ENCODE data around the gene SLC12A7. TPM values are rescaled to one million over a fixed set of nuclear protein-coding genes. Genes with fewer than 3 reads are reported as not detected.

Gene SLC12A7
- total RNA-seq, 1 experiment from 2014 or later: 28.1 TPM

DNA sequence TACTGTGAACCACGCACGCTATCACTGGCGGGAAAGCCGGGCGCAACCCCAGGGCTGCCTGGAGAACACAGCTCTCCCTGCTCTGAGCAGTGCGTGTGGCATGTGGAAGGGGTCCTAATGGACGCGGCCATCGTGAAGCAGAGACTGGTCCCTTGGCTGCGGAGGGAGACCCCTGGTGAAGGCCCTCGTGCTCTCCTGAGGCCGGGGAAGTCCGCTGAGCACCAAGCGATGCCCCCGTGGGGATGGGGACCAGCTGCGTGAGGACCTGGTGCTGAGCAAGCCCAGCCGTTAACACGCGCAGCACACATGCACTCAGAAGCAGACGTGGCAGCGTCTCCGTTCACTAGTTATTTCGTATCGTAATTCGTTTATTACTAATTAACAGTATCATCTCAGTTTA lies 24.4 kb downstream of the SLC12A7 start (continued):
- TF ChIP-seq, protein P1, sequence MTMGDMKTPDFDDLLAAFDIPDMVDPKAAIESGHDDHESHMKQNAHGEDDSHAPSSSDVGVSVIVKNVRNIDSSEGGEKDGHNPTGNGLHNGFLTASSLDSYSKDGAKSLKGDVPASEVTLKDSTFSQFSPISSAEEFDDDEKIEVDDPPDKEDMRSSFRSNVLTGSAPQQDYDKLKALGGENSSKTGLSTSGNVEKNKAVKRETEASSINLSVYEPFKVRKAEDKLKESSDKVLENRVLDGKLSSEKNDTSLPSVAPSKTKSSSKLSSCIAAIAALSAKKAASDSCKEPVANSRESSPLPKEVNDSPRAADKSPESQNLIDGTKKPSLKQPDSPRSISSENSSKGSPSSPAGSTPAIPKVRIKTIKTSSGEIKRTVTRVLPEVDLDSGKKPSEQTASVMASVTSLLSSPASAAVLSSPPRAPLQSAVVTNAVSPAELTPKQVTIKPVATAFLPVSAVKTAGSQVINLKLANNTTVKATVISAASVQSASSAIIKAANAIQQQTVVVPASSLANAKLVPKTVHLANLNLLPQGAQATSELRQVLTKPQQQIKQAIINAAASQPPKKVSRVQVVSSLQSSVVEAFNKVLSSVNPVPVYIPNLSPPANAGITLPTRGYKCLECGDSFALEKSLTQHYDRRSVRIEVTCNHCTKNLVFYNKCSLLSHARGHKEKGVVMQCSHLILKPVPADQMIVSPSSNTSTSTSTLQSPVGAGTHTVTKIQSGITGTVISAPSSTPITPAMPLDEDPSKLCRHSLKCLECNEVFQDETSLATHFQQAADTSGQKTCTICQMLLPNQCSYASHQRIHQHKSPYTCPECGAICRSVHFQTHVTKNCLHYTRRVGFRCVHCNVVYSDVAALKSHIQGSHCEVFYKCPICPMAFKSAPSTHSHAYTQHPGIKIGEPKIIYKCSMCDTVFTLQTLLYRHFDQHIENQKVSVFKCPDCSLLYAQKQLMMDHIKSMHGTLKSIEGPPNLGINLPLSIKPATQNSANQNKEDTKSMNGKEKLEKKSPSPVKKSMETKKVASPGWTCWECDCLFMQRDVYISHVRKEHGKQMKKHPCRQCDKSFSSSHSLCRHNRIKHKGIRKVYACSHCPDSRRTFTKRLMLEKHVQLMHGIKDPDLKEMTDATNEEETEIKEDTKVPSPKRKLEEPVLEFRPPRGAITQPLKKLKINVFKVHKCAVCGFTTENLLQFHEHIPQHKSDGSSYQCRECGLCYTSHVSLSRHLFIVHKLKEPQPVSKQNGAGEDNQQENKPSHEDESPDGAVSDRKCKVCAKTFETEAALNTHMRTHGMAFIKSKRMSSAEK (CRISPR knock-in tag; IDR thresholded peaks at IDR 0.05; ENCODE audit: borderline replicate concordance): no peak
- no peak for TF ChIP-seq ZNF396 (CRISPR knock-in tag; IDR thresholded peaks at IDR 0.05; ENCODE audit: borderline replicate concordance)
- TF ChIP-seq, protein P2, sequence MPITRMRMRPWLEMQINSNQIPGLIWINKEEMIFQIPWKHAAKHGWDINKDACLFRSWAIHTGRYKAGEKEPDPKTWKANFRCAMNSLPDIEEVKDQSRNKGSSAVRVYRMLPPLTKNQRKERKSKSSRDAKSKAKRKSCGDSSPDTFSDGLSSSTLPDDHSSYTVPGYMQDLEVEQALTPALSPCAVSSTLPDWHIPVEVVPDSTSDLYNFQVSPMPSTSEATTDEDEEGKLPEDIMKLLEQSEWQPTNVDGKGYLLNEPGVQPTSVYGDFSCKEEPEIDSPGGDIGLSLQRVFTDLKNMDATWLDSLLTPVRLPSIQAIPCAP (CRISPR knock-in tag; IDR thresholded peaks at IDR 0.05): no peak
- no peak for TF ChIP-seq ZNF232 (CRISPR knock-in tag; IDR thresholded peaks at IDR 0.05)
- TF ChIP-seq ATF1 (CRISPR knock-in tag; IDR thresholded peaks at IDR 0.05): no peak
- TF ChIP-seq ZNF121 (CRISPR knock-in tag; IDR thresholded peaks at IDR 0.05): no peak
- TF ChIP-seq JUN (CRISPR knock-in tag; IDR thresholded peaks at IDR 0.05): no peak
- TF ChIP-seq EMX1 (CRISPR knock-in tag; IDR thresholded peaks at IDR 0.05): no peak
- no peak for TF ChIP-seq ZNF423 (CRISPR knock-in tag; IDR thresholded peaks at IDR 0.05)
- TF ChIP-seq, protein P3, sequence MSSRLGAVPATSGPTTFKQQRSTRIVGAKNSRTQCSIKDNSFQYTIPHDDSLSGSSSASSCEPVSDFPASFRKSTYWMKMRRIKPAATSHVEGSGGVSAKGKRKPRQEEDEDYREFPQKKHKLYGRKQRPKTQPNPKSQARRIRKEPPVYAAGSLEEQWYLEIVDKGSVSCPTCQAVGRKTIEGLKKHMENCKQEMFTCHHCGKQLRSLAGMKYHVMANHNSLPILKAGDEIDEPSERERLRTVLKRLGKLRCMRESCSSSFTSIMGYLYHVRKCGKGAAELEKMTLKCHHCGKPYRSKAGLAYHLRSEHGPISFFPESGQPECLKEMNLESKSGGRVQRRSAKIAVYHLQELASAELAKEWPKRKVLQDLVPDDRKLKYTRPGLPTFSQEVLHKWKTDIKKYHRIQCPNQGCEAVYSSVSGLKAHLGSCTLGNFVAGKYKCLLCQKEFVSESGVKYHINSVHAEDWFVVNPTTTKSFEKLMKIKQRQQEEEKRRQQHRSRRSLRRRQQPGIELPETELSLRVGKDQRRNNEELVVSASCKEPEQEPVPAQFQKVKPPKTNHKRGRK (CRISPR knock-in tag; IDR thresholded peaks at IDR 0.05; ENCODE audit: borderline replicate concordance): no peak
- TF ChIP-seq GTF2I (CRISPR knock-in tag; conservative IDR thresholded peaks at IDR 0.05): no peak
- TF ChIP-seq, protein P4, sequence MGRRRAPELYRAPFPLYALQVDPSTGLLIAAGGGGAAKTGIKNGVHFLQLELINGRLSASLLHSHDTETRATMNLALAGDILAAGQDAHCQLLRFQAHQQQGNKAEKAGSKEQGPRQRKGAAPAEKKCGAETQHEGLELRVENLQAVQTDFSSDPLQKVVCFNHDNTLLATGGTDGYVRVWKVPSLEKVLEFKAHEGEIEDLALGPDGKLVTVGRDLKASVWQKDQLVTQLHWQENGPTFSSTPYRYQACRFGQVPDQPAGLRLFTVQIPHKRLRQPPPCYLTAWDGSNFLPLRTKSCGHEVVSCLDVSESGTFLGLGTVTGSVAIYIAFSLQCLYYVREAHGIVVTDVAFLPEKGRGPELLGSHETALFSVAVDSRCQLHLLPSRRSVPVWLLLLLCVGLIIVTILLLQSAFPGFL (CRISPR knock-in tag; IDR thresholded peaks at IDR 0.05; ENCODE audit: borderline replicate concordance): no peak

DNA sequence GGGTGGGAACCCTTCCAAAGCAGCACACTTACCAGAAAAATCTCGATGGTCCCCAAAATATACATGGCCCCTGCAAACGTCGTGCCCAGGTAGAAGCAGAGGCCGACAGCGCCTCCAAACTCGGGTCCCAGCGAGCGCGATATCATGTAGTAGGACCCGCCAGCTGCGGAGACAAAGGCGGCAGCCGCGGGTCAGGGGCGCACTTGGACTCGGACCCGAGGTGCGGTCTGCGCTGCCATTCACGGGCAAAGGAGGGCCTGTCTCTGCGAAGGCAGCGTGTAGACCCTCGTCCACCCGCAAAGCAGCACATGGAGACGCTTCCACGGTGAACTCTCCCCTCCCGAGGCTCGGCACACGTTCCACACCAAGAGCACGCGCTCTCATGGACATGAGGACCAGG lies 25.0 kb downstream of the SLC12A7 start:
- POLR2A ChIA-PET: no interaction called here
- ATAC-seq (no peak), DNase-seq (ENCODE audit: low spot score) (no peak)
- Mint-ChIP-seq H3K36me3 (peaks cover under 1% of the 10 kb centered on the region; the same call in 1 of the 2 replicates), H3K27me3 (ENCODE audit: low read depth) (no peaks in the 10 kb centered on the region), H3K4me3 (no peak overlapping the region), H3K9me3 (no peaks in the 10 kb centered on the region), H3K4me1 (no peaks in the 10 kb centered on the region), H3K27ac (no peak overlapping the region)
- CTCF ChIA-PET: no interaction called here
- TF ChIP-seq, protein P5, sequence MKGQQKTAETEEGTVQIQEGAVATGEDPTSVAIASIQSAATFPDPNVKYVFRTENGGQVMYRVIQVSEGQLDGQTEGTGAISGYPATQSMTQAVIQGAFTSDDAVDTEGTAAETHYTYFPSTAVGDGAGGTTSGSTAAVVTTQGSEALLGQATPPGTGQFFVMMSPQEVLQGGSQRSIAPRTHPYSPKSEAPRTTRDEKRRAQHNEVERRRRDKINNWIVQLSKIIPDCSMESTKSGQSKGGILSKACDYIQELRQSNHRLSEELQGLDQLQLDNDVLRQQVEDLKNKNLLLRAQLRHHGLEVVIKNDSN (CRISPR knock-in tag; IDR thresholded peaks at IDR 0.05): no peak
- TF ChIP-seq, protein P6, sequence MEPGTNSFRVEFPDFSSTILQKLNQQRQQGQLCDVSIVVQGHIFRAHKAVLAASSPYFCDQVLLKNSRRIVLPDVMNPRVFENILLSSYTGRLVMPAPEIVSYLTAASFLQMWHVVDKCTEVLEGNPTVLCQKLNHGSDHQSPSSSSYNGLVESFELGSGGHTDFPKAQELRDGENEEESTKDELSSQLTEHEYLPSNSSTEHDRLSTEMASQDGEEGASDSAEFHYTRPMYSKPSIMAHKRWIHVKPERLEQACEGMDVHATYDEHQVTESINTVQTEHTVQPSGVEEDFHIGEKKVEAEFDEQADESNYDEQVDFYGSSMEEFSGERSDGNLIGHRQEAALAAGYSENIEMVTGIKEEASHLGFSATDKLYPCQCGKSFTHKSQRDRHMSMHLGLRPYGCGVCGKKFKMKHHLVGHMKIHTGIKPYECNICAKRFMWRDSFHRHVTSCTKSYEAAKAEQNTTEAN (CRISPR knock-in tag; IDR thresholded peaks at IDR 0.05): no peak
- TF ChIP-seq, protein P7, sequence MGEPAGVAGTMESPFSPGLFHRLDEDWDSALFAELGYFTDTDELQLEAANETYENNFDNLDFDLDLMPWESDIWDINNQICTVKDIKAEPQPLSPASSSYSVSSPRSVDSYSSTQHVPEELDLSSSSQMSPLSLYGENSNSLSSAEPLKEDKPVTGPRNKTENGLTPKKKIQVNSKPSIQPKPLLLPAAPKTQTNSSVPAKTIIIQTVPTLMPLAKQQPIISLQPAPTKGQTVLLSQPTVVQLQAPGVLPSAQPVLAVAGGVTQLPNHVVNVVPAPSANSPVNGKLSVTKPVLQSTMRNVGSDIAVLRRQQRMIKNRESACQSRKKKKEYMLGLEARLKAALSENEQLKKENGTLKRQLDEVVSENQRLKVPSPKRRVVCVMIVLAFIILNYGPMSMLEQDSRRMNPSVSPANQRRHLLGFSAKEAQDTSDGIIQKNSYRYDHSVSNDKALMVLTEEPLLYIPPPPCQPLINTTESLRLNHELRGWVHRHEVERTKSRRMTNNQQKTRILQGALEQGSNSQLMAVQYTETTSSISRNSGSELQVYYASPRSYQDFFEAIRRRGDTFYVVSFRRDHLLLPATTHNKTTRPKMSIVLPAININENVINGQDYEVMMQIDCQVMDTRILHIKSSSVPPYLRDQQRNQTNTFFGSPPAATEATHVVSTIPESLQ (CRISPR knock-in tag; IDR thresholded peaks at IDR 0.05): no peak
- no peak for TF ChIP-seq KAT7 (CRISPR knock-in tag; IDR thresholded peaks at IDR 0.05; ENCODE audit: borderline replicate concordance)
- TF ChIP-seq, protein P8, sequence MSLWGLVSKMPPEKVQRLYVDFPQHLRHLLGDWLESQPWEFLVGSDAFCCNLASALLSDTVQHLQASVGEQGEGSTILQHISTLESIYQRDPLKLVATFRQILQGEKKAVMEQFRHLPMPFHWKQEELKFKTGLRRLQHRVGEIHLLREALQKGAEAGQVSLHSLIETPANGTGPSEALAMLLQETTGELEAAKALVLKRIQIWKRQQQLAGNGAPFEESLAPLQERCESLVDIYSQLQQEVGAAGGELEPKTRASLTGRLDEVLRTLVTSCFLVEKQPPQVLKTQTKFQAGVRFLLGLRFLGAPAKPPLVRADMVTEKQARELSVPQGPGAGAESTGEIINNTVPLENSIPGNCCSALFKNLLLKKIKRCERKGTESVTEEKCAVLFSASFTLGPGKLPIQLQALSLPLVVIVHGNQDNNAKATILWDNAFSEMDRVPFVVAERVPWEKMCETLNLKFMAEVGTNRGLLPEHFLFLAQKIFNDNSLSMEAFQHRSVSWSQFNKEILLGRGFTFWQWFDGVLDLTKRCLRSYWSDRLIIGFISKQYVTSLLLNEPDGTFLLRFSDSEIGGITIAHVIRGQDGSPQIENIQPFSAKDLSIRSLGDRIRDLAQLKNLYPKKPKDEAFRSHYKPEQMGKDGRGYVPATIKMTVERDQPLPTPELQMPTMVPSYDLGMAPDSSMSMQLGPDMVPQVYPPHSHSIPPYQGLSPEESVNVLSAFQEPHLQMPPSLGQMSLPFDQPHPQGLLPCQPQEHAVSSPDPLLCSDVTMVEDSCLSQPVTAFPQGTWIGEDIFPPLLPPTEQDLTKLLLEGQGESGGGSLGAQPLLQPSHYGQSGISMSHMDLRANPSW (CRISPR knock-in tag; conservative IDR thresholded peaks at IDR 0.05; ENCODE audit: low read depth): no peak
- TF ChIP-seq, protein P1 (CRISPR knock-in tag; IDR thresholded peaks at IDR 0.05; ENCODE audit: borderline replicate concordance): no peak
